Measurements from ENCODE around the gene CAND1.

DNA sequence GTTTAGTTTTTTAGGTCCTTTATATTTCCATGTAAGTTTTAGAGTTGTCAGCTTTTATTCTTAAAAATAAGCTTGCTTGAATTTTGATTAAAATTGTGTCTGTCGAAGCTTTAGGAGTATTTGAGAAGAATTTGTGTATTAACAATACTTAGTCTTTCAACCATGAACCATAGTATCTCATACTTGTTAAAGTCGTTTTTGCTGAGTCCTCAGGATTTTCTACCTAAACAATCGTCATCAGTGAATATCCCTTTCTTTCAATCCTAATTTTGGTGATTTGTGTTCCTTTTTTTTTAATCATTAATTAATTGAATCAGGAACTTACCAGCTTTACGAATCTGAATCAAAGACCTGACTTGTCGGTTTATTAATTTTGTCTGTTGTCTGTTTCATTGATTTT lies 18.2 kb downstream of the CAND1 start:
- TF ChIP-seq, protein P1, sequence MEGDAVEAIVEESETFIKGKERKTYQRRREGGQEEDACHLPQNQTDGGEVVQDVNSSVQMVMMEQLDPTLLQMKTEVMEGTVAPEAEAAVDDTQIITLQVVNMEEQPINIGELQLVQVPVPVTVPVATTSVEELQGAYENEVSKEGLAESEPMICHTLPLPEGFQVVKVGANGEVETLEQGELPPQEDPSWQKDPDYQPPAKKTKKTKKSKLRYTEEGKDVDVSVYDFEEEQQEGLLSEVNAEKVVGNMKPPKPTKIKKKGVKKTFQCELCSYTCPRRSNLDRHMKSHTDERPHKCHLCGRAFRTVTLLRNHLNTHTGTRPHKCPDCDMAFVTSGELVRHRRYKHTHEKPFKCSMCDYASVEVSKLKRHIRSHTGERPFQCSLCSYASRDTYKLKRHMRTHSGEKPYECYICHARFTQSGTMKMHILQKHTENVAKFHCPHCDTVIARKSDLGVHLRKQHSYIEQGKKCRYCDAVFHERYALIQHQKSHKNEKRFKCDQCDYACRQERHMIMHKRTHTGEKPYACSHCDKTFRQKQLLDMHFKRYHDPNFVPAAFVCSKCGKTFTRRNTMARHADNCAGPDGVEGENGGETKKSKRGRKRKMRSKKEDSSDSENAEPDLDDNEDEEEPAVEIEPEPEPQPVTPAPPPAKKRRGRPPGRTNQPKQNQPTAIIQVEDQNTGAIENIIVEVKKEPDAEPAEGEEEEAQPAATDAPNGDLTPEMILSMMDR (conservative IDR thresholded peaks at IDR 0.05 in 1 of 2, IDR thresholded peaks at IDR 0.05 in 1 of 2; ENCODE audit: extremely low read depth in 1 of 2, insufficient read depth in 1 of 2, low read depth in 1 of 2, low read length in 2 of 2) = no peak
- no peak for TF ChIP-seq EZH2 (IDR thresholded peaks at IDR 0.05; ENCODE audit: borderline replicate concordance, low read length)

Measured in mammary epithelial cell (primary cell).